ENCODE measurements around the gene SKP1. TPM values are rescaled to one million over a fixed set of nuclear protein-coding genes. Genes with fewer than 3 reads are reported as not detected.

Gene SKP1
- total and polyA plus RNA-seq, 10 of the 15 experiments (the other 5 are each of a cell fraction or from before 2014, with no cell fraction given): 100 to 1,686 (median 519) TPM

DNA sequence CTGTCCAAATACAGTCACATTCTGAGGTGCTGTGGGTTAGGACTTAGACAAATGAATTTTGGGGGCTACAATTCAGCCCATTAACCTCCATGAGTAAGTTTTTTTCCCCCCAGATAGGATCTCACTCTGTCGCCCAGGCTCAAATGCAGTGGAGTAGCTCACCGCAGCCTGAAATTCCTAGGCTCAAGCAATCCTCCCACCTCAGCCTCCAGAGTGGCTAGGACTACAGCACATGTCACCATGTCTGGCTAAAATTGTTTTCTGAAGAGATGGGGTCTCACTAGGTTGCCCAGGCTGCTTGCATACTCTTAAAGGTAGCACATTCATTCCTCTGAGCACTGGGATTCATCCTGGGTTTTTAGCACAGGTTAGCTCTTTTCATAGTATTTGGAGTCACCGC lies 26.9 kb upstream of the SKP1 start:
- ChIA-PET SMC1A (ENCODE audit: uncharacterized antibody, unreplicated experiment) (interaction anchor here (0.6 to 2.3 kb wide), 8 partner anchors 8 to 86 kb away, joined by 3 to 8 read pairs (median 4); no protein-coding TSS in a partner anchor), RAD21 (ENCODE audit: unreplicated experiment) (interaction anchor here (1.2 kb wide), 1 partner anchor 17 kb away, joined by 3 read pairs; no protein-coding TSS in a partner anchor), POLR2A (no interaction called here), CTCF (interaction anchor here (1.2 to 1.7 kb wide), 4 partner anchors 19 to 164 kb away, joined by 3 to 5 read pairs (median 4); partner anchors contain the start of gene PPP2CA)
- ATAC-seq: no peak
- peaks cover 7% of the 10 kb centered on the region; the same call in 1 of the 2 replicates for H4K20me1 ChIP-seq (ENCODE audit: control insufficient read depth, insufficient read depth)
- no peak overlapping the region for H3K4me3 ChIP-seq
- H3K27ac ChIP-seq (ENCODE audit: control insufficient read depth, insufficient read depth): no peak overlapping the region
- intact Hi-C loops (cut with micrococcal nuclease; ENCODE audit: unreplicated experiment): no loop called here
- peaks cover 10 to 37% of the 10 kb centered on the region in 2 experiments for H3K36me3 ChIP-seq (ENCODE audit: control insufficient read depth in 2 of 2, insufficient read depth in 2 of 2, low read length in 1 of 2)
- H3K4me1 ChIP-seq (ENCODE audit: control insufficient read depth, insufficient read depth, low read length): no peaks in the 10 kb centered on the region
- no peaks in the 10 kb centered on the region for H3K9me3 ChIP-seq (replicated peaks; ENCODE audit: control insufficient read depth, insufficient read depth, low read length)
- H3K4me2 ChIP-seq (ENCODE audit: control insufficient read depth, insufficient read depth): no peak overlapping the region
- no peak for DNase-seq (ENCODE audit: low read depth, low spot score)
- BruUV-seq (replicated peaks): TSS peak; percentile 8
- in situ Hi-C loops (cut with MboI): no loop called here
- no peak for TF ChIP-seq SIX5 (IDR thresholded peaks at IDR 0.05; ENCODE audit: low read depth, low read length, severe bottlenecking)
- no peak for TF ChIP-seq BMI1 (IDR thresholded peaks at IDR 0.05; ENCODE audit: borderline replicate concordance)
- no peak for TF ChIP-seq RCOR1 (conservative IDR thresholded peaks at IDR 0.05; ENCODE audit: low read depth, low read length)
- TF ChIP-seq, protein P1, sequence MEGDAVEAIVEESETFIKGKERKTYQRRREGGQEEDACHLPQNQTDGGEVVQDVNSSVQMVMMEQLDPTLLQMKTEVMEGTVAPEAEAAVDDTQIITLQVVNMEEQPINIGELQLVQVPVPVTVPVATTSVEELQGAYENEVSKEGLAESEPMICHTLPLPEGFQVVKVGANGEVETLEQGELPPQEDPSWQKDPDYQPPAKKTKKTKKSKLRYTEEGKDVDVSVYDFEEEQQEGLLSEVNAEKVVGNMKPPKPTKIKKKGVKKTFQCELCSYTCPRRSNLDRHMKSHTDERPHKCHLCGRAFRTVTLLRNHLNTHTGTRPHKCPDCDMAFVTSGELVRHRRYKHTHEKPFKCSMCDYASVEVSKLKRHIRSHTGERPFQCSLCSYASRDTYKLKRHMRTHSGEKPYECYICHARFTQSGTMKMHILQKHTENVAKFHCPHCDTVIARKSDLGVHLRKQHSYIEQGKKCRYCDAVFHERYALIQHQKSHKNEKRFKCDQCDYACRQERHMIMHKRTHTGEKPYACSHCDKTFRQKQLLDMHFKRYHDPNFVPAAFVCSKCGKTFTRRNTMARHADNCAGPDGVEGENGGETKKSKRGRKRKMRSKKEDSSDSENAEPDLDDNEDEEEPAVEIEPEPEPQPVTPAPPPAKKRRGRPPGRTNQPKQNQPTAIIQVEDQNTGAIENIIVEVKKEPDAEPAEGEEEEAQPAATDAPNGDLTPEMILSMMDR (IDR thresholded peaks at IDR 0.05 in 2 of 3, conservative IDR thresholded peaks at IDR 0.05 in 1 of 3; ENCODE audit: control insufficient read depth in 2 of 3, extremely low read depth in 1 of 3, insufficient read depth in 1 of 3, low read depth in 3 of 3, low read length in 3 of 3): no peak
- TF ChIP-seq RFX5 (IDR thresholded peaks at IDR 0.05; ENCODE audit: low read depth, low read length): no peak
- no peak for TF ChIP-seq TCF3 (IDR thresholded peaks at IDR 0.05; ENCODE audit: borderline replicate concordance, insufficient read depth, low read depth, low read length)
- TF ChIP-seq, protein P2, sequence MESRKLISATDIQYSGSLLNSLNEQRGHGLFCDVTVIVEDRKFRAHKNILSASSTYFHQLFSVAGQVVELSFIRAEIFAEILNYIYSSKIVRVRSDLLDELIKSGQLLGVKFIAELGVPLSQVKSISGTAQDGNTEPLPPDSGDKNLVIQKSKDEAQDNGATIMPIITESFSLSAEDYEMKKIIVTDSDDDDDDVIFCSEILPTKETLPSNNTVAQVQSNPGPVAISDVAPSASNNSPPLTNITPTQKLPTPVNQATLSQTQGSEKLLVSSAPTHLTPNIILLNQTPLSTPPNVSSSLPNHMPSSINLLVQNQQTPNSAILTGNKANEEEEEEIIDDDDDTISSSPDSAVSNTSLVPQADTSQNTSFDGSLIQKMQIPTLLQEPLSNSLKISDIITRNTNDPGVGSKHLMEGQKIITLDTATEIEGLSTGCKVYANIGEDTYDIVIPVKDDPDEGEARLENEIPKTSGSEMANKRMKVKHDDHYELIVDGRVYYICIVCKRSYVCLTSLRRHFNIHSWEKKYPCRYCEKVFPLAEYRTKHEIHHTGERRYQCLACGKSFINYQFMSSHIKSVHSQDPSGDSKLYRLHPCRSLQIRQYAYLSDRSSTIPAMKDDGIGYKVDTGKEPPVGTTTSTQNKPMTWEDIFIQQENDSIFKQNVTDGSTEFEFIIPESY (IDR thresholded peaks at IDR 0.05): no peak
- TF ChIP-seq IKZF1 (conservative IDR thresholded peaks at IDR 0.05): no peak
- TF ChIP-seq RUNX3 (IDR thresholded peaks at IDR 0.05; ENCODE audit: low read length): no peak
- no peak for TF ChIP-seq STAT3 (IDR thresholded peaks at IDR 0.05; ENCODE audit: low read depth, low read length)
- no peak for TF ChIP-seq SMARCA5 (IDR thresholded peaks at IDR 0.05)
- TF ChIP-seq WRNIP1 (IDR thresholded peaks at IDR 0.05; ENCODE audit: borderline replicate concordance, low read depth, low read length): no peak
- no peak for TF ChIP-seq EP300 (IDR thresholded peaks at IDR 0.05; ENCODE audit: borderline replicate concordance in 1 of 2, control insufficient read depth in 1 of 2, low read depth in 2 of 2, low read length in 2 of 2)
- TF ChIP-seq ASH2L (IDR thresholded peaks at IDR 0.05; ENCODE audit: borderline replicate concordance, low read depth): no peak
- TF ChIP-seq MTA3 (IDR thresholded peaks at IDR 0.05; ENCODE audit: borderline replicate concordance, low read length): no peak
- TF ChIP-seq, protein P3, sequence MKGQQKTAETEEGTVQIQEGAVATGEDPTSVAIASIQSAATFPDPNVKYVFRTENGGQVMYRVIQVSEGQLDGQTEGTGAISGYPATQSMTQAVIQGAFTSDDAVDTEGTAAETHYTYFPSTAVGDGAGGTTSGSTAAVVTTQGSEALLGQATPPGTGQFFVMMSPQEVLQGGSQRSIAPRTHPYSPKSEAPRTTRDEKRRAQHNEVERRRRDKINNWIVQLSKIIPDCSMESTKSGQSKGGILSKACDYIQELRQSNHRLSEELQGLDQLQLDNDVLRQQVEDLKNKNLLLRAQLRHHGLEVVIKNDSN (IDR thresholded peaks at IDR 0.05; ENCODE audit: borderline replicate concordance, extremely low read length, insufficient read depth, low read depth, low read length): no peak
- no peak for TF ChIP-seq RAD21 (IDR thresholded peaks at IDR 0.05; ENCODE audit: insufficient read depth, low read depth, low read length)
- H2AFZ ChIP-seq (ENCODE audit: control insufficient read depth, low read depth, low read length): no peak overlapping the region
- no peak for FAIRE-seq
- peaks cover 39% of the 10 kb centered on the region for H3K79me2 ChIP-seq (ENCODE audit: control insufficient read depth, insufficient read depth, low read length)
- H3K9ac ChIP-seq (ENCODE audit: control insufficient read depth, insufficient read depth, low read length): no peak overlapping the region
- no peaks in the 10 kb centered on the region for H3K27me3 ChIP-seq (replicated peaks in 1 of 2; ENCODE audit: control insufficient read depth in 2 of 2, insufficient read depth in 2 of 2, low read length in 1 of 2)
- 98% methylated on average over 3 of the region's 3 CpGs for WGBS (ENCODE audit: insufficient coverage, insufficient replicate concordance, low lambda C conversion rate, missing lambda C conversion rate)

Measured in GM12878 (cell line).